ENCODE results near the gene GOLGA8T. TPM values are rescaled to one million over a fixed set of nuclear protein-coding genes. Genes with fewer than 3 reads are reported as not detected.
"Not testable (repeated sequence)": the region's sequence is repeated elsewhere in the genome, so short reads cannot be mapped to it uniquely, and the experiment has no call there.

Gene GOLGA8T
- total RNA-seq, 1 experiment from 2014 or later = not detected

GRCh38 chr15:30191143-30191542 is 56.3 kb downstream of the GOLGA8T start:
- ATAC-seq; BruUV-seq (replicated peaks); H3K27me3 ChIP-seq (ENCODE audit: control insufficient read depth, insufficient read depth, low read length); H3K27ac ChIP-seq (ENCODE audit: low read length); CTCF ChIA-PET; H3K4me1 ChIP-seq (ENCODE audit: control insufficient read depth, insufficient read depth, low read length); H3K9me3 ChIP-seq (ENCODE audit: control insufficient read depth, insufficient read depth, low read depth, low read length); in situ Hi-C loops (cut with HindIII; ENCODE audit: low pct_unique_long_range_greater_than_20kb, low sequenced_read_pairs); intact Hi-C loops (cut with micrococcal nuclease; ENCODE audit: unreplicated experiment); H3K36me3 ChIP-seq (ENCODE audit: control insufficient read depth, insufficient read depth, low read length); H3K4me3 ChIP-seq (ENCODE audit: low read depth in 2 of 2, low read length in 2 of 2); DNase-seq (ENCODE audit: low read depth, low spot score); POLR2A ChIA-PET: not testable (repeated sequence)

GRCh38 chr15:30191639-30192038 is 56.8 kb downstream of the GOLGA8T start:
- CTCF ChIA-PET; H3K36me3 ChIP-seq (ENCODE audit: control insufficient read depth, insufficient read depth, low read length); POLR2A ChIA-PET; BruUV-seq (replicated peaks); H3K27ac ChIP-seq (ENCODE audit: low read length); H3K4me3 ChIP-seq (ENCODE audit: low read depth in 2 of 2, low read length in 2 of 2); H3K27me3 ChIP-seq (ENCODE audit: control insufficient read depth, insufficient read depth, low read length); H3K4me1 ChIP-seq (ENCODE audit: control insufficient read depth, insufficient read depth, low read length); DNase-seq (ENCODE audit: low read depth, low spot score); in situ Hi-C loops (cut with HindIII; ENCODE audit: low pct_unique_long_range_greater_than_20kb, low sequenced_read_pairs); H3K9me3 ChIP-seq (ENCODE audit: control insufficient read depth, insufficient read depth, low read depth, low read length); intact Hi-C loops (cut with micrococcal nuclease; ENCODE audit: unreplicated experiment): not testable (repeated sequence)
- ATAC-seq = 0 out of 2 replicates have a peak, but pooled peaks have one; percentile 4

DNA sequence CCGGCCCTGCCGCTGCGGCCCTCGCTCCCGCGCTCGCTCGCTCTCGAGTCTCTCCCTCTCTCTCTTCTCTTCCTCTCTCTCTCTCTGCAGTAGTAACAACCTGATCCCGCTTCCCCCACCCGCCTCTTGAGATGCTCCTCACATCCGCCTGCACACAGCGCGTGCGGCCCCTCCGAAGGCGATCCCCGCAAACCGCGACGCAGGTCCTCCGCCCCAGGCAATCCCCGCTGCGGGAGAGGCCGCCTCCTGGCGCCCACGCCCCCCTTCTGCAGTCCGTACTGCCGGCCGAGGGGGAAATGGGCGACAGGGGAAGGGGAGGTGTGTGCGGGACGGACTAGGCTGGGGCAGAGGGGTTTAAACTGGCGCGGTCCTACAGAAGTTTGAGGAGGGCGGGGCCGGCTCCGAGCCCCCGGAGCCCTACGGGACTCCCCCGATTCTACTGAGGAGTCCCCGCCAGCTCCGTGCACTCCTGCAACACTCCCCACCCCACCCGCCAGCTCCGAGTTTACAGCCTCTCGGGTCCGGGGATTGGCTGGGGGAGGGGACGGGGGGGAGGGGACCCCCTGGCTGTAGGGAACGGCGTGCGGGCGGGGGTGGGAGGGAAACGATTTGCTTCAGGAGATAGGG is 57.4 kb downstream of the GOLGA8T start:
- 0 out of 2 replicates have a peak, but pooled peaks have one; percentile 26 for ATAC-seq
- CTCF ChIA-PET; H3K4me1 ChIP-seq (ENCODE audit: control insufficient read depth, insufficient read depth, low read length); H3K36me3 ChIP-seq (ENCODE audit: control insufficient read depth, insufficient read depth, low read length); intact Hi-C loops (cut with micrococcal nuclease; ENCODE audit: unreplicated experiment); BruUV-seq (replicated peaks); DNase-seq (ENCODE audit: low read depth, low spot score); POLR2A ChIA-PET; H3K27ac ChIP-seq (ENCODE audit: low read length); H3K9me3 ChIP-seq (ENCODE audit: control insufficient read depth, insufficient read depth, low read depth, low read length); H3K4me3 ChIP-seq (ENCODE audit: low read depth in 2 of 2, low read length in 2 of 2); in situ Hi-C loops (cut with HindIII; ENCODE audit: low pct_unique_long_range_greater_than_20kb, low sequenced_read_pairs); H3K27me3 ChIP-seq (ENCODE audit: control insufficient read depth, insufficient read depth, low read length): not testable (repeated sequence)

- POLR2A ChIA-PET; H3K9me3 ChIP-seq (ENCODE audit: control insufficient read depth, insufficient read depth, low read depth, low read length); DNase-seq (ENCODE audit: low read depth, low spot score); intact Hi-C loops (cut with micrococcal nuclease; ENCODE audit: unreplicated experiment); H3K27me3 ChIP-seq (ENCODE audit: control insufficient read depth, insufficient read depth, low read length); H3K4me1 ChIP-seq (ENCODE audit: control insufficient read depth, insufficient read depth, low read length); H3K4me3 ChIP-seq (ENCODE audit: low read depth in 2 of 2, low read length in 2 of 2); H3K27ac ChIP-seq (ENCODE audit: low read length); H3K36me3 ChIP-seq (ENCODE audit: control insufficient read depth, insufficient read depth, low read length); CTCF ChIA-PET; BruUV-seq (replicated peaks); in situ Hi-C loops (cut with HindIII; ENCODE audit: low pct_unique_long_range_greater_than_20kb, low sequenced_read_pairs): not testable (repeated sequence)
- peak; percentile 24 for ATAC-seq
Measured at GRCh38 chr15:30192892-30193291, 58.0 kb downstream of the GOLGA8T start.

Other genes starting within 250 kb of the GOLGA8T start
- gene GOLGA8J, start 52.1 kb upstream of the GOLGA8T start, total RNA-seq (2021; ENCODE audit: unreplicated experiment) = 0.44 TPM